HG02759 (cell line): ENCODE data around the gene BACE1-AS.
A peak's percentile ranks its signal among the peaks of the same experiment; 100 is the strongest.
"Not testable (repeated sequence)": the region's sequence is repeated elsewhere in the genome, so short reads cannot be mapped to it uniquely, and the experiment has no call there.

ENCODE experiments used
- ATAC-seq: cut with Tn5 transposase; IDR thresholded peaks from one replicate; pipeline ENCODE4 v1.9.1; 2021; ENCODE audit warnings: mild to moderate bottlenecking, moderate library complexity; ENCODE audit not compliant: unreplicated experiment

BACE1-AS gene

DNA sequence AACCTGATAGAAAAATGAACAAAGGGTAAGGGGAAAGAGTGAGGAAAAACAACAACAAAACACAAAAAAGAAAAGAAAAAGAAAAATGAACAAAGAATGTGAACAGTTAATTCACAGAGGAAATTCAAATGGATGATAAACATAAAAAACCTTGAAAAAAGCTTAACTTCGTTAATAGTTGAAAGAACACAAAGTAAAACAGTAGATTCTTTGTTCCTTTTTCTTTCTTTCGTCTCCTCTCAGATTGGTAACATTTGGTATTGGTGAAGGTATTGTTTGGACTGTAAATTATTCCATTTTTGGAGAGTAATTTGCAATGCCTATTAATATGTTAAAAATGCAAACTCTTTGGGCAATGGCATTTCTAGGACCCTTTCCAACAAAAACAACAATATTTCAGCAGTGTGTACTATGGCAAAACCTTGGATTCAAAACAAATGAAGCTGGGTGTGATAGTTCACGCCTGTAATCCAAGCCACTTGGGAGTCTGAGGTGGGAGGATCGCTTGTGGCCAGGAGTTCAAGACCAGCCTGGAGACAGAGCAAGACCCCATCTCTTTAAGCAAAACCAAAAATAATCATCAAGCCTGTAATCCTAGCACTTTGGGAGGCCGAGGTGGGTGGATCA is 28.2 kb downstream of the BACE1-AS start:
- no peak for ATAC-seq

DNA sequence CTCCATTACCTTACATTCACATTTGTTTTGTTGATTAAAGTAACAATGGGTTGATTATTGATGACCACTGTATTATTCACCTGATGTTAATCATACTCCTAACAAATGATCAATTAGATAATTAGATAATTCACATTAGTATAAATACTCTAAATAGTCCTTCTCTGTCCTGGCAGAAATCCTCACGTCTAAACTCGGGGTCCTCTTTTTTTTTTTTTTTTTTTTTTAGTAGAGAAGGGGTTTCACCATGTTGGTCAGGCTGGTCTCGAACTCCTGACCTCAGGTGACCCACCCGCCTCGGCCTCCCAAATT is 36.1 kb downstream of the BACE1-AS start:
- not testable (repeated sequence) for ATAC-seq

DNA sequence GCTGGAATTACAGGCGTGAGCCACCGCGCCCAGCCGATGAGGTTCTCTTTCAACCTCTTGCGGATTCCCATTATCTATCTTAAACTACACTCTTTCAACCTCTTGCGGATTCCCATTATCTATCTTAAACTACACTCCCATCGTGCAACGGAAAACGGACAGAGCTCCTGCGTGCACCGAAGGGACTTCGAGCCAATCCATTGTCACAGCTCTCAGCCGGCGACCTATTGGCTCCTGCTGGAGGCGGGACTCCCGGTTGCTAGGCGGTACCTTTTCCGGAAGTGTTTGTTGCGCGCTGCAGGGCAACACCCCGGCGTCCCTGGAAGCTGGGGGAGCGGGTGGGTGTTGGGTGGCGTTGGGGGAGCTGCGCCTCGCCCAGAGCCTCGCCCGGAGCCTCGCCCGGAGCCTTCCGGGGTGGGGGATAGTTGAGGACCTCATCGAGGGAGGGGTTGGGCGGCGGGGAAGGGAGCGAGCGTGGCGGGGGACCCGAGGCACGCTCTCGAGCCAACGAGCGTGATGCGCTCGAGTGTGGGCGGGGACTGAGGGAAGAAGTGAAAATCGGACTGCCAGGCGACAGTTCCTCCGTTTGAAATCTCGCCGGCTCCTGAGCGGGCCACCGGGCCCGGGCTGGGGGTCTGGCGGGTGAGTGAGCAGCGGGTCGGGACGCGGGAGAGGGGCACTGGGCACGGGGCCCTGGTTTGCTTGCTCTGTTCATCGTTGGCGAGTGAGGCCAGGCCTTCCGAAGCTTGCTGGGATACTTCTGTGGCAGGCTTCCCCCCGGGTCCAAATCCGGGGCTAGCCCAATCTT is 36.6 kb downstream of the BACE1-AS start, which contains the start of gene CEP164:
Gene CEP164 (plus strand): TSS at position 288 of the 808 bp plus-strand sequence. CDS start 10,733 bp downstream, outside the sequence.
- ATAC-seq: peak; percentile 94

DNA sequence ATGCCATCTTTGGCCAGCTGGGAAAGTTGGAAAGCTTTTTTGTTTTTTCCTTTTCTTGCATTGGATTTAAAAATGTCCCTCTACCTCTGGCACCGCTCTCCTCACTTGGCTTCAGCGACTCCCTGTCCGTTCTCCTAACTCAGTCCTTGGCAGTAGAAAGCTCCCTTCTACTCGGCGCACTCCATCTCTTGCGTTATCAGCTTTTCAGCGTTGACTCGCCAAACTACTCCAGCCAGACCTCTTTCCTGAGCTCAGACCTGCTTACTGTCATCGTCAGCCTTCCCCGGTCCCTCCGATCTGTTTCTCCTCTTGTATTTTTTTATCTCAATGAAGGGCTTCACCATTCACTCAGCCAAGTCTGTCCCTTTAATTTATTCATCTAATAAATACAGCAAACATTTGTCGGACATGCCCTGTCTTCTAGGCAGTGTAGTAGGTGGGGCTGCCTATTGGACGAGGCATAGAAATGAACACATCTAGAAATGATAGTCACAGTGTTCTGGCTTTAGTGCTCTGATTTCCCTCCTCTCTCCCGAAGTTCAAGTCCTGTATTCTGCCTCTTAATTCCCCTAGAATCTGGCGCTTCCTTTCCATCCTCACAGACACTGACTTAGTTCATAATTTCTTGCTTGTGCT is 37.3 kb downstream of the BACE1-AS start:
- peak; percentile 20 for ATAC-seq

- ATAC-seq: no peak
These were observed 41.7 kb downstream of the BACE1-AS start for GRCh38 chr11:117332843-117333242.

DNA sequence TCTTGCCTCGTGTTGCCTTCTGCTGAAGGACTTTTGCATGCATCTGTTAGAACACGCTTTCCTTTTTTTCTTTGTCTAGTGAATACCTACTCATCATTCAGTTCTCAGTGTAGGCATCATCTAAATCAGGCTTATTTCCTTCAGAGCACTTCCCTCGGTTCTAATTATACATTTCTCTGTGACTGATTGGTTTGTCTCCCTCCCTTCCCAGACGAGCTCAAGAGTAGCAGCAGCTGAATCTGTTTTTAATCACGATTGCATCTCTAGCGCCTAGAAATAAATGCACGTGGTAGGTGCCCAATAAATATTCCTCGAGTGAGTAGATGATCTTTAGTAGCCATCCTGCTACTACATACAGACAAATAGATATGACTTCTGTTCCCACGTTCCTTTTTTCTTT is 42.8 kb downstream of the BACE1-AS start:
- no peak for ATAC-seq

- no peak for ATAC-seq
These were observed 43.8 kb downstream of the BACE1-AS start for GRCh38 chr11:117334896-117335295.

- ATAC-seq: no peak
These were observed 44.3 kb downstream of the BACE1-AS start for GRCh38 chr11:117335399-117335798.

- ATAC-seq: no peak
These were observed 45.9 kb downstream of the BACE1-AS start for GRCh38 chr11:117337076-117337475.
